Naive B cell (primary cell): Measurements from ENCODE around the gene CXCL5. TPM values are rescaled to one million over a fixed set of nuclear protein-coding genes. Genes with fewer than 3 reads are reported as not detected.
"Not testable (repeated sequence)": the region's sequence is repeated elsewhere in the genome, so short reads cannot be mapped to it uniquely, and the experiment has no call there.

ENCODE experiments used
- ATAC-seq, 2 donors: fragments of 150-1000 bp; cut with Tn5 transposase; 2 replicates each; pipeline ENCODE4 v1.10.0; 2021; ENCODE audit warnings: low read depth in 2 of 2, mild to moderate bottlenecking in 2 of 2, moderate library complexity in 2 of 2
- DNase-seq: peaks from one replicate; pipeline ENCODE4 v3.0.0; 2022
- H3K27ac Mint-ChIP-seq, 6 donors: one replicate each; pipeline ENCODE4 v1.8.0; 2020 to 2022; ENCODE audit warnings: mild to moderate bottlenecking in 6 of 6, mixed read lengths in 6 of 6, moderate library complexity in 5 of 6, inconsistent platforms in 2 of 6
- H3K27me3 Mint-ChIP-seq, 3 donors: one replicate each; pipeline ENCODE4 v1.8.0; 2021 to 2022; ENCODE audit warnings: mixed read lengths in 3 of 3, mild to moderate bottlenecking in 1 of 3
- H3K36me3 Mint-ChIP-seq, 2 donors: one replicate each; pipeline ENCODE4 v1.8.0; 2020 to 2022; ENCODE audit warnings: mixed read lengths in 2 of 2, inconsistent platforms in 1 of 2, mild to moderate bottlenecking in 1 of 2
- H3K4me1 Mint-ChIP-seq, 3 donors: one replicate each; pipeline ENCODE4 v1.8.0; 2020 to 2022; ENCODE audit warnings: mixed read lengths in 3 of 3, inconsistent platforms in 1 of 3, mild to moderate bottlenecking in 1 of 3, moderate library complexity in 1 of 3
- H3K4me3 Mint-ChIP-seq, 8 donors: one replicate each; pipeline ENCODE4 v1.8.0; 2020 to 2022; ENCODE audit warnings: mild to moderate bottlenecking in 8 of 8, mixed read lengths in 8 of 8, moderate library complexity in 8 of 8, inconsistent platforms in 2 of 8
- H3K9me3 Mint-ChIP-seq, 7 donors: one replicate each; pipeline ENCODE4 v1.8.0; 2020 to 2022; ENCODE audit warnings: mixed read lengths in 7 of 7, mild to moderate bottlenecking in 5 of 7, inconsistent platforms in 2 of 7, moderate library complexity in 1 of 7
- polyA plus RNA-seq, 6 donors: library from polyadenylated mRNA; unstranded; fragments of 300-500 nt; fragmentation: Illumina TruSeq; gene quantifications; one replicate each; pipeline ENCODE4 v1.2.3, GENCODE V29; 2021; ENCODE audit warnings: low read depth in 6 of 6

The CXCL5 gene
- polyA plus RNA-seq, 6 donors from 2014 or later = 0.21 to 0.53 (median 0.35) TPM; not detected in 1

DNA sequence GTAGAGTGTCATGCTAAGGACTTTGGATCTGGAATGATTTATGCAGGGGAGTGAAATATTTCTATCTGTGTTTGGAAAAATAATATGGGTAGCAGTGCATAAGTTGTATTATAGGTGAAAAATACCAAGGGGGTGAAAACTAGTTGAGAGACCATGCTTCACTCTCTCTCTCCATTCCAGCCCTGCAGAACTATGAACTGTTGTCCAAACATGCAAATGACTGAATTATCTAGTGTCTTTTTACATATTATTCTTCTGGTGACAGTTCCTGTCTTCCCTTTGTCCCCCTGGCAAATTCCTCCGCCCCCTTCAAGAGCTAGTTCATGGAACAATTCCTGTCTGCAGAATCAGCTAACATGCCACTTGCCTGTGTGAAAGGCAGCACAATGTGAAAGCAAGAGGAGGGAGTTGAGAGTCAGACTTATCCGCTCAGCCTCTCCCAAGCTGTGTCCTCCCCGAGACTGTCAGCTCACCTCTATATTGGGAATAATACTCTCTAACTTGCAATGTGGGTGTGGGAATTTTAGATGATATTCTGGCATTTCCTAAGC, 19.0 kb downstream of the CXCL5 start:
- Mint-ChIP-seq H3K36me3 (no peaks in the 10 kb centered on the region), H3K9me3 (peaks cover 3 to 23% (median 9%) of the 10 kb centered on the region in 7 donors), H3K27ac (no peak overlapping the region), H3K4me3 (no peak overlapping the region), H3K27me3 (peaks cover 0 to 24% (median 8%) of the 10 kb centered on the region in 3 donors), H3K4me1 (no peaks in the 10 kb centered on the region)
- ATAC-seq (no peak), DNase-seq (no peak)

DNA sequence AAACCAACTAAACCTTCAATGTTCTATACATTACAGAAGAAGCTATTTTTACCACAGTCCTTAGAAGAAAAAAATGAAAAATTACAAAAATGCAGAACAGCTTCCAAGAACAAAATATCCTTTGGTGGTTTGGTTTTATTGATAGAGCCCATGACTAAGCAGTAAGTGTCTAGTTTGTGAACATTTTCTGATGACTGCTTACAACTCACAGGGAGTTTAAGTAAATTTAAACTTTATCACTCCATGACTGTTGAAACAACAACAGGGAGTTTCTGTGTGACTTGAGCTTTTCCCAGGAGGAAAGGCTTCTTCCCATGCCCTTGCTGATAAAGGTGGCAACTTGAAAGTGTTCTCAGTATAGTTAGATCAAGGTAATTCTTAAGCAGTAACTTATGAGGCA, 19.6 kb downstream of the CXCL5 start:
- Mint-ChIP-seq H3K4me3 (no peak overlapping the region), H3K27me3 (peaks cover 0 to 24% (median 8%) of the 10 kb centered on the region in 3 donors), H3K36me3 (no peaks in the 10 kb centered on the region), H3K27ac (no peak overlapping the region), H3K4me1 (no peaks in the 10 kb centered on the region), H3K9me3 (peaks cover 3 to 29% (median 14%) of the 10 kb centered on the region in 7 donors)
- DNase-seq = no peak
- no peak for ATAC-seq

DNA sequence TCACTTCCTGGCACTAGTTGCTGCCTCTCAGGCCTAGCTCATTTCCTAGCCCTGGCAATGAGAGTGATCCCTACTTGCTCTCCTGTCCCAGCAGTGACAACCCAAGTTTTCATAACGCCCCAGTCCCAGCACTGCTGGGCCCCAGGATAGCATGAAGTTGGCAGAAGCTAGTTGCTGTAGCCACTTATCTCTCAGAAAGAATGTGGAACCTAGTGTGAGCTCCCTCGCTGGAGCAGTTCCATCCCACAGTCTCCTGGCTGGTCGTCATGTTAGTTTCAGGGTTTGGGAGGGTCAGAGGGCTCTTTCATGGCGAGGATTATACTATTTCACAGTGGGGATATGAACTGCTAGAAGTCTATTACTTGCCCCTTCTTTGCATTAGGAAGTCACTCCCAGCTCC, 21.8 kb downstream of the CXCL5 start:
- DNase-seq (no peak), ATAC-seq (no peak)
- H3K27me3 Mint-ChIP-seq = peaks cover 0 to 18% (median 5%) of the 10 kb centered on the region in 3 donors
- H3K36me3 Mint-ChIP-seq = no peaks in the 10 kb centered on the region
- H3K4me3 Mint-ChIP-seq = no peak overlapping the region
- H3K9me3 Mint-ChIP-seq = peaks cover 3 to 41% (median 26%) of the 10 kb centered on the region in 7 donors
- H3K4me1 Mint-ChIP-seq = no peaks in the 10 kb centered on the region
- no peak overlapping the region for H3K27ac Mint-ChIP-seq

DNA sequence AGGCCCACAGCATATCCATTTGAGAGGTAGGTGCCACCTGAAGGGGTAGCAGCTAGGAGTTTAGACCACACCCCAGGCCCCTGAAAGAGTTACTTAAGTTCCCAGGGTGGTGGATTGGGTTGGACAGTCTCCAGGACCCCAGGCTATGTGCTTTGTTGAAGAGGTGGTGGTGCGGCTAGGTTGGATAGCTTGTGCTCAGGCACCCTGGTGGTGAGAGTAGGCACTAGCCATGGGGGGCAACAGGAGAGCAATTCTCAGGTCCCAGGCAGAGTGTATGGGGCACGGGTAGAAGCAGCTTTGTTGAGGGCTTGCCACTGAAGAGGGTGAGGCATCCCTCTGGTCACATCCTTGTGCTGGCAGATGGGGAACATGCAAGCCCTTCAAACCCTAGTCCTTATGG, 22.3 kb downstream of the CXCL5 start:
- ATAC-seq (no peak), DNase-seq (no peak)
- Mint-ChIP-seq H3K9me3 (peaks cover 3 to 46% (median 29%) of the 10 kb centered on the region in 7 donors), H3K4me3 (no peak overlapping the region), H3K27ac (no peak overlapping the region), H3K36me3 (no peaks in the 10 kb centered on the region), H3K27me3 (peaks cover 0 to 13% (median 5%) of the 10 kb centered on the region in 3 donors), H3K4me1 (no peaks in the 10 kb centered on the region)

DNA sequence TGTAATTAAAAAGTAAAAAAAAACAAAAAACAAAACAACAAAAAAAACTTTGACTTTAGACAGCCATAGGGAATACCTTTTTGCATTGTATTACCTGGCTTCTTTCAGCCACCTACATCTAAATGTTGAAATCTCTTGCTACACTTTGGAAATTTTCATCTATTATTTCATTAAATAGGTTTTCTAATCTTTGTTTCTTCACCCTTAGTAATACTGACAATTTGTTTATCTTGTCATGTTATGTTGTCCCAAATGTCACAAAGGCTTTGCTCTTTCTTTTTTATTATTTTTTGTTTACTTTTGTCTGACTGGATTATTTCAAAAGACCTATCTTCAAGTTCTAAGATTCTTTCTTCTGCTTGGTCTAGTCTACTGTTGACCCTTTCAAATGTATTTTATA, 24.1 kb downstream of the CXCL5 start:
- Mint-ChIP-seq H3K4me1 (no peaks in the 10 kb centered on the region), H3K4me3 (no peak overlapping the region), H3K27ac (no peak overlapping the region), H3K36me3 (no peaks in the 10 kb centered on the region), H3K9me3 (peaks cover 6 to 55% (median 31%) of the 10 kb centered on the region in 7 donors), H3K27me3 (peaks cover 0 to 4% (median 3%) of the 10 kb centered on the region in 3 donors)
- ATAC-seq (no peak), DNase-seq (no peak)

DNA sequence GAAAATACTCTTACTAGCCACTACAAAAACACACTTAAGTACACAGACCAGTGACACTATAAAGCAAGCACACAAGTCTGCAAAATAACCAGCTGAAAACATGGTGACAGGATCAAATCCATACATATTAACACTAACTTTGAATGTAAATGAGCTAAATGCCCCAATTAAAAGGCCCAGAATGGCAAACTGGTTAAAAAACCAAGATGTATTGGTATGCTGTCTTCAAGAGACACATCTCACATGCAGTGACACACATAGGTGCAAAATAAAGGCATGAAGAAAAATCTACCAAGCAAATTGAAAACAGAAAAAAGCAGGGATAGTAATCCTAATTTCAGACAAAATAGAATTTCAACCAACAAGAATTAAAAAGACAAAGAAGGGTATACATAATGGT, 27.5 kb downstream of the CXCL5 start:
- no peaks in the 10 kb centered on the region for H3K4me1 Mint-ChIP-seq
- no peak for ATAC-seq
- no peak overlapping the region for H3K27ac Mint-ChIP-seq
- H3K9me3 Mint-ChIP-seq = peaks cover 3 to 48% (median 28%) of the 10 kb centered on the region in 7 donors
- no peaks in the 10 kb centered on the region for H3K36me3 Mint-ChIP-seq
- H3K4me3 Mint-ChIP-seq = no peak overlapping the region
- peaks cover 0 to 5% (median 4%) of the 10 kb centered on the region in 3 donors for H3K27me3 Mint-ChIP-seq
- DNase-seq = no peak

DNA sequence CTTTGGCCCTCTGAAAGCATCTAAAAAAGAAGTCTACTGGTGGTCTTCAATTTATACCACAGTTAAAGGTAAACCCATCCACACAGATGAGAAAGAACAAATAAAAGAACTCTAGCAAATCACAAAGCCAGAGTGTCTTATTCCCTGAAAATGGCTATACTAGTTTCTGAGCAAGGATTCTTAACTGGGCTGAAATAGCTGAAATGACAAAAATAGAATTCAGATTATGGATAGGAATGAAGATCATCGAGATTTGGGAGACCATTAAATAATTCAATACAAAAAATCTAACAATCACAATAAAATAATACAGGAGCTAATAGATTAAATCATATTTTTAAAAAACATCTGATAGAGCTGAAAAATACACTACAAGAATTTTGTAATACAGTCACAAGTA, 28.5 kb downstream of the CXCL5 start:
- ATAC-seq = no peak

DNA sequence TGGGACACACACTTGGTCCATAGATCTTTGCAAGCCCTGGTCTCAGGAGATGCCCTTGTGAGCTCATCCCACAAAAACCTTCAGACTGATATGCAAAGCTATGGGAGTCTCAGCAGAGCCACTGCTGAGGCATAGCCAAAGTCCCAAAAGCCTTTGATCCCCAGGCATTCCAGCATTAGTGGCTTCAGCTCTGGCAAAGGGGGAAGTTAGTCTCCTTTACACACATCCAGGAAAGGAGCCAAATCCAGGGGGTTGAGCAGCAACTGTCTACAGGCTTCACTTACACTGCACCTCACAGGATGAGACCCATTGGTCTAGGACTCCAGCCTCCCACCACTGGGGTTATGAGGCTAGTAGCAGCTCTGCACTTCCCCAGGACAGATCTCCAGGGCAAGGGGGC, 30.6 kb downstream of the CXCL5 start:
- peaks cover 0 to 5% (median 4%) of the 10 kb centered on the region in 3 donors for H3K27me3 Mint-ChIP-seq
- H3K36me3 Mint-ChIP-seq = no peaks in the 10 kb centered on the region
- ATAC-seq = no peak

More for the DNA sequence above, 28.5 kb downstream of the CXCL5 start:
- H3K9me3 Mint-ChIP-seq = peaks cover 3 to 40% (median 21%) of the 10 kb centered on the region in 7 donors
- H3K27me3 Mint-ChIP-seq = peaks cover 0 to 5% (median 4%) of the 10 kb centered on the region in 3 donors
- H3K4me3 Mint-ChIP-seq = no peak overlapping the region
- no peak overlapping the region for H3K27ac Mint-ChIP-seq
- no peaks in the 10 kb centered on the region for H3K4me1 Mint-ChIP-seq
- H3K36me3 Mint-ChIP-seq = no peaks in the 10 kb centered on the region
- DNase-seq = no peak

DNA sequence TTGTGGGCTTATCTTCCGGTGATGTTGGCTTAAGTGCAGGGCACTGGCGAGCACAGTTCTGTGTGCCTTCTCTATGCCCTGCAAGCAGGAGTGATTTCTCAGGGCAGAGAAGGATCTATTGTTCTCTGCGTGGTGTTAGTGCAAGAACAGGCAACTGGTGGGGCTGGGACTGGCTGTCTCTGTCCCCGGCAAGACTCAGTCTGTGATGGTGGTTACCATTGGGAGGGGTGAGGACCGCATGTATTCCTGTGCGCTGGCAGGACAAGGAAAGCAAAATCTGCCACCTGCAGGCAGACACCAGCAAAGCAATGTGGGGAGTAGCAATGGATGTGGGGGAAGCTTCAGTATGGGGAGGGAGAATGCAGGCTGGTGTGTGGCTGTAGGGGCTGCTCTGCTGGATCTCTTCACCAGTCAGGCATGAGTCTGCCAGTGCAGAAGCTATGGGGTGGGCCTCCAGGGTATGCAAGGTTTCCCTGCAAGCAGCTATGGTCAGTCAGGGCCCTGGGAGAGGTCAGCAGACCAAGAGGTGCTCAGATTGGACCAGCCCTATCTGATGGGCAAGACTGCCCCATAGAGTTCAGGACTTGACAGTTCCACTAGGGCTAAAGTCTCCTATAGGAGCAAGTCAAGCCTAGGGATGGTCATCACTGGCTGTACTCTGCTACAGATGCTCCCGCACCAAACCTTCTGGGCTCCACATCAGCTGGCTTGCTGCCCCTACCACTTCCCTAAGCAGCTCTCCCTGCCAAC, 33.4 kb downstream of the CXCL5 start:
- Mint-ChIP-seq H3K36me3 (no peaks in the 10 kb centered on the region), H3K4me1 (no peaks in the 10 kb centered on the region), H3K27me3 (peaks cover 0 to 5% (median 0%) of the 10 kb centered on the region in 3 donors), H3K4me3 (no peak overlapping the region), H3K27ac (peak overlapping the region in 1 of 6 donors; percentile 49), H3K9me3 (peaks cover 9 to 23% (median 11%) of the 10 kb centered on the region in 7 donors)
- DNase-seq (no peak), ATAC-seq (no peak)

More for the DNA sequence above, 30.6 kb downstream of the CXCL5 start:
- H3K4me3 Mint-ChIP-seq = no peak overlapping the region
- H3K27ac Mint-ChIP-seq = no peak overlapping the region
- H3K9me3 Mint-ChIP-seq = peaks cover 3 to 25% (median 12%) of the 10 kb centered on the region in 7 donors
- DNase-seq = no peak
- H3K4me1 Mint-ChIP-seq = no peaks in the 10 kb centered on the region

DNA sequence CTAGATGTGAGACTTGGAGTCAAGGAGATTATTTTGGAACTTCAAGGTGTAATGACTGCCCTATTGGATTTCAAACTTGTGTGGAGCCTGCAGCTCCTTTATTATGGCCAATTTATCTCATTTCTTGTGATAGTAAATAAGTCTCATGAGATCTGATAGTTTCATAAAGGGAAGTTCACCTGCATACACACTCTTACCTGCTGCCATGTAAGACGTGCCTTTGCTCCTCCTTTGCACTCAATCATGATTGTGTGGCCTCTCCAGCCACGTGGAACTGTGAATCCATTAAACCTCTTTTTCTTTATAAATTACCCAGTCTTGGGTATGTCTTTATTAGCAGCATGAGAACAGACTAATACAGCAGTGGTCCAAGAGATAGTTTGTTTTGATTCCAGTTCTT, 35.8 kb downstream of the CXCL5 start:
- ATAC-seq (no peak), DNase-seq (no peak)
- Mint-ChIP-seq H3K4me1 (no peaks in the 10 kb centered on the region), H3K27me3 (no peaks in the 10 kb centered on the region), H3K9me3 (peaks cover 6 to 34% (median 20%) of the 10 kb centered on the region in 7 donors), H3K27ac (no peak overlapping the region), H3K36me3 (no peaks in the 10 kb centered on the region), H3K4me3 (no peak overlapping the region)

DNA sequence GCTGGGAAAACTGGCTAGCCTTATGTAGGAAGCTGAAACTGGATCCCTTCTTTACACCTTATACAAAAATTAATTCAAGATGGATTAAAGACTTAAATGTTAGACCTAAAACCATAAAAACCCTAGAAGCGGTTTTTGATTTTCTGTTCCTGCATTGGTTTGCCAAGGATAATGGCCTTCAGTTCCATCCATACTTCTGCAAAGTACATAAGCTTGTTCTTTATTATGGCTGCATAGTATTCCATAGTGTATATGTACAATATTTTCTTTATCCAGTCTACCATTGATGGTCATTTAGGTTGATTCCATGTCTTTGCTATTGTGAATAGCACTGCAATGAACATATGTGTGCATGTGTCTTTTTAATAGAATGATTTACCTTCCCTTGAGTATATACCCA, 39.4 kb downstream of the CXCL5 start:
- H3K27me3 Mint-ChIP-seq, ATAC-seq, H3K27ac Mint-ChIP-seq, H3K4me1 Mint-ChIP-seq, H3K4me3 Mint-ChIP-seq, DNase-seq, H3K36me3 Mint-ChIP-seq: not testable (repeated sequence)
- peaks cover 6 to 48% (median 36%) of the 10 kb centered on the region in 7 donors for H3K9me3 Mint-ChIP-seq

DNA sequence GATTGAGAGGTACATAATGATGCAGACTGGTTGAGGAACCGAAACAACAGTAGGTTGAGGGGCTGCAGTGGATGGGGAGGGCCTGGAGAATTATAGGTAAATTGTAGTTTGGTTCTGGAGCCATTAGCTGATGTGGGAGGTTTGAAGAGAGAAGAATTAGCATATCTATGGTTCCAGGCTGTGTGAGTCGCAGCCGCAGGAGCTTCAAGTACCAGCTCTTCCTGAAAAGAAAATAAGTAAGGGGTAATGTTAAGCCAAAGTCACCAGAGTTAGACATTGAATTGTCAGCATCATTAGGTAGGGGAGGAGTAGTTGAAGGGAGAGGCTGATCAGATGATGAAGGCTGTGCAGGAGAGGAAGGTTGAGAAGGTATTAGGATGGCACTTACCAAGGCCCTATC, 46.1 kb downstream of the CXCL5 start:
- Mint-ChIP-seq H3K4me3 (no peak overlapping the region), H3K27ac (no peak overlapping the region), H3K4me1 (no peaks in the 10 kb centered on the region), H3K9me3 (peaks cover 4 to 18% (median 12%) of the 10 kb centered on the region in 7 donors), H3K27me3 (peaks cover 0 to 8% (median 4%) of the 10 kb centered on the region in 3 donors), H3K36me3 (no peaks in the 10 kb centered on the region)
- ATAC-seq = no peak
- DNase-seq = no peak

DNA sequence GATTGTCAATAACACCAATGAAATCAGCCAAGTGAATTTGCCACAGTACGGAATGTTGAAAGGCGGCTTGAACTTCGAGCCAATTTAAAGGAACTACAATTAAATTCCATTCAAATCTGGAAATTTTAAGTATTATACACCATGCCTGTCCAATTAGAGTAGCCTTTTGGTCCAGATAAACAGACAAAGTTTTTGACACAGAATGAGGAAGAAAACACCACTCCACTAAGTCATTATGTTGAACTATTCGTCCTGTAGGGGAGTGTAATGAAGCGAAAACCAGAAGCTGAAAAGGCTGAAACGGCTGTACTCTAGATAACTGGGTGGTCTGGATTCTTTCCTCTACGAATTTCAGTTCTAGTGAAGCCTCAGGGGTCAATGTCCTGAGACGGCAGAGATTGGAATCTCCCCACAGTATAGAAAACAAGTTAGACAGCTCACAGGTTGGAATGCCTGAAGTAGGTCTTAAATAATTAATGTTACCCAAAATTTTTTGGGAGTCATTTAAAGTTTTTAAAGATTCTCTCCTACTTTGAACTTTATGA, 48.0 kb downstream of the CXCL5 start:
- not testable (repeated sequence) for H3K4me3 Mint-ChIP-seq, ATAC-seq, H3K27ac Mint-ChIP-seq, DNase-seq, H3K4me1 Mint-ChIP-seq, H3K36me3 Mint-ChIP-seq
- Mint-ChIP-seq H3K9me3 (peaks cover 4 to 12% (median 8%) of the 10 kb centered on the region in 7 donors), H3K27me3 (peaks cover 8 to 18% (median 16%) of the 10 kb centered on the region in 3 donors)
